ENCODE data around the gene CAPG. TPM values are rescaled to one million over a fixed set of nuclear protein-coding genes. Genes with fewer than 3 reads are reported as not detected.

The CAPG gene, protein sequence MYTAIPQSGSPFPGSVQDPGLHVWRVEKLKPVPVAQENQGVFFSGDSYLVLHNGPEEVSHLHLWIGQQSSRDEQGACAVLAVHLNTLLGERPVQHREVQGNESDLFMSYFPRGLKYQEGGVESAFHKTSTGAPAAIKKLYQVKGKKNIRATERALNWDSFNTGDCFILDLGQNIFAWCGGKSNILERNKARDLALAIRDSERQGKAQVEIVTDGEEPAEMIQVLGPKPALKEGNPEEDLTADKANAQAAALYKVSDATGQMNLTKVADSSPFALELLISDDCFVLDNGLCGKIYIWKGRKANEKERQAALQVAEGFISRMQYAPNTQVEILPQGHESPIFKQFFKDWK
- 358 and 441 TPM in 2 replicates for total RNA-seq

DNA sequence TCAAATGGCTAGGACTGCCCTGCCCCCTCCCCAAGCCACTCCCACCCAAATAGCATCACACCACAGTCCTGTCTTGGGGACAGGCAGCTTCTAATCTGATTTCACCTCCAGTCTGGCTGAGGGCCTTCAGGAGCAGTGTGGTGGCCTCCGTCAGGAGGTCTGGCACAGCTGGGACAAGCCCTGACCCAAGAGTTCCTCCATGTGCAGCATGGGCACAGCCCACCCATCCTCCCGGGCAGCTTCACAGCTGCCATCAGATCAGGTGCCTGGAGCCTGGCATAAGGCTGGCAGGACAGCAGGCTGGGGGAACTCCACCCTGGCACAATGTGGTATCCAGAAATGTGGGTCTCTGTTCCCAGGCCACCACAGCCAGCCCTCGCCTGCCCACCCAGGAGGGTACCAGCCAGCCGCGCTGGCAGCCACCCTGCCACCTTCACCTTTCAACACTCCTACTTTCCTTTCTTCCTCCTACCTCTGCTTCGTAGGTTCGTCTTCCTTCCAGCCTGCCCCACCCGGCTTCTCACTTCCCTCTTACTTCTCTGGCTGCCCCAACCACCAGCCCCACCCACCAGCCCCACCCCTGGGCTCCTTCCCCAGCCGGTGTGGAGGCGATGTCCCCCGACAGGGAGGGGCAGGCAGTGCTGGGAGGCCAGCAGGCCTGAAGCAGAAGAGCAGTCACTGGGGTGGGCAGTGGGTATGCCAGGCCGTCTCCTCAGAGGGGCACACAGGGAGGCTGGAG lies at the start of gene CAPG:
Gene CAPG, minus strand, starts transcription at position 522 of the 739 bp plus-strand sequence. CDS start 8,221 bp downstream, outside the sequence.
- TF ChIP-seq, protein P1, sequence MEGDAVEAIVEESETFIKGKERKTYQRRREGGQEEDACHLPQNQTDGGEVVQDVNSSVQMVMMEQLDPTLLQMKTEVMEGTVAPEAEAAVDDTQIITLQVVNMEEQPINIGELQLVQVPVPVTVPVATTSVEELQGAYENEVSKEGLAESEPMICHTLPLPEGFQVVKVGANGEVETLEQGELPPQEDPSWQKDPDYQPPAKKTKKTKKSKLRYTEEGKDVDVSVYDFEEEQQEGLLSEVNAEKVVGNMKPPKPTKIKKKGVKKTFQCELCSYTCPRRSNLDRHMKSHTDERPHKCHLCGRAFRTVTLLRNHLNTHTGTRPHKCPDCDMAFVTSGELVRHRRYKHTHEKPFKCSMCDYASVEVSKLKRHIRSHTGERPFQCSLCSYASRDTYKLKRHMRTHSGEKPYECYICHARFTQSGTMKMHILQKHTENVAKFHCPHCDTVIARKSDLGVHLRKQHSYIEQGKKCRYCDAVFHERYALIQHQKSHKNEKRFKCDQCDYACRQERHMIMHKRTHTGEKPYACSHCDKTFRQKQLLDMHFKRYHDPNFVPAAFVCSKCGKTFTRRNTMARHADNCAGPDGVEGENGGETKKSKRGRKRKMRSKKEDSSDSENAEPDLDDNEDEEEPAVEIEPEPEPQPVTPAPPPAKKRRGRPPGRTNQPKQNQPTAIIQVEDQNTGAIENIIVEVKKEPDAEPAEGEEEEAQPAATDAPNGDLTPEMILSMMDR (conservative IDR thresholded peaks at IDR 0.05; ENCODE audit: low read depth, low read length), result no peak
- no peak for DNase-seq (ENCODE audit: low read depth)
- peak within 1 kb of the TSS; percentile 54 for H3K4me3 ChIP-seq (ENCODE audit: low read depth, low read length)

DNA sequence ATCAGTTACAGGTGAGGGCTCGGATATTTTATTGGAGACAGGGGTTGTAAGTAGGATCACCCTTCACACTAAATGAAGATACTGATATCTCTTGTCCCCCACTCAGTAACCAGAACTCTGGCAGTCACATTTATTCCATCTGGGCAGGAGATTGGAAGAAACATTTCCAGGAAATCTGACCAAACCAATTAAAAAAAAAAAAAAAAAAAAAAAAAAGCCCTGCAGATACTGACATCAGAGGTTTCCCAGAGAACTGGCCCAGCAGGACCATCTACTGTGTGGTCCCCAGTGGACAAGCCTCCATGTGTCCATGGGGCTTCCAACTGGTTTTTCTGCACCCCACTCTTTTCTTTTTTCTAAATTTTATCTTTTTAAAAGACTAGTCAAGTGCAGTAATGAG lies 49.6 kb upstream of the CAPG start:
- DNase-seq (ENCODE audit: low read depth), result no peak
- TF ChIP-seq, protein P1 (conservative IDR thresholded peaks at IDR 0.05; ENCODE audit: low read depth, low read length), result no peak
- no peak overlapping the region for H3K4me3 ChIP-seq (ENCODE audit: low read depth, low read length)

DNA sequence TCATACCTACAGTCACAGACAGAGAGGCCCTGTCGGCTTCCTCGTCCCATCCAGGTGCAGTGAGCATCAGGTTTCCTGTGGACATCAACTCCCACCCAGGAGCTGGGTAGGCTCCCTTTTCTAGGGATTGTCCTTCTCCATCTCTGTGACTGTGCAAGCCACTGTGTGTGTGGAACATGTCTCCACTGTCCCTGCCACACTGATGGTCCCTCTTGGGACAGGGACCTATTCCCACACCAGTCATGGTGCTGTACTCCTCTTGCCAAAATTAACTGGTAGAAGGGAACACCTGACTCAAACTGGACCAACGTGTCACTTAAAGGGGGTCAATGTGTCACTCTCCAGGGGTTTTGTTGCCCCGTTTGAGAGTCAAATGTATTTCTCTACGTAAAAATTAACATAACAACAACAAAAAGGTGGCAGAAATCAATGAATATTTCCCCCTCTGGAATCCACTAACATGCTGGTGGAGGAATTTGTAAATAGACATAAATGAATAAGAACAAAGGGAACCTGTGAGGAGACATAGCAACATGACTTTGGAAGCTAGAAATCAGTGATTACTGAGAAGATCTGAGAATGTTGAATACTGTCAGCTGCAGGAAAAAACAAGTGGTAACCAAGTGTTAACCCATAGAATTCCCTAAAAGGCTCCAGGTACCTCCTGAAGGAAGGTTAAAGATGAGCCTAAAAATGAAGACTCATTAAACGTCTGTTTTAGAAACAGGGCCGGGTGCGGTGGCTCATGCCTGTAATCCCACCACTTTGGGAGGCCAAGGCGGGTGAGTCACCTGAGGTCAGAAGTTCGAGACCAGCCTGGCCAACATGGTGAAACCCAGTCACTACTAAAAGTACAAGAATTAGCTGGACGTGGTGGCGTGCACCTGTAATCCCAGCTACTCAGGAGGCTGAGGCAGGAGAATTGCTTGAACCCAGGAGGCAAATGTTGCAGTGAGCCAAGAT lies 48.7 kb upstream of the CAPG start:
- no peak overlapping the region for H3K4me3 ChIP-seq (ENCODE audit: low read depth, low read length)
- no peak for DNase-seq (ENCODE audit: low read depth)
- TF ChIP-seq, protein P1 (conservative IDR thresholded peaks at IDR 0.05; ENCODE audit: low read depth, low read length), result no peak

DNA sequence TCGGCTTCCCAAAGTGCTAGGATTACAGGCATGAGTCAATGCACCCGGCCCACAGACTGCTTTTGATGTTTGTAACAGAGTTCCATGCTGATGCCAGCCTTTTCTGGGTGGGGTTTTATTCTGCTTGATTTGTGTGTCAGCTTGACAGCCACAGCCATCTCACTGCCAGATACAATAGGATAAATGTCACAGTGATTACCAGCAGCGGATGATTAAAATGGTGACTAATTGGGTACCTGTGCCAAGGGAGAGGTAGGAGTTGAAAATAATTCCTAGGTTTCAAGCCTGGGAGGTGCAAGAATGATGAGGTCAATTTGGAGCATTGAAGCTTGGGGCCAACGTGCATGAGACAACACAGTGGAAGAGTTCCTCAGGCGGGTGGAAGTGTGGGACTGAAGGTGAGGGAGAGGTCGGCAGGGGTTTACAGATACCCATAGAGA lies 47.7 kb upstream of the CAPG start:
- TF ChIP-seq, protein P1 (conservative IDR thresholded peaks at IDR 0.05; ENCODE audit: low read depth, low read length), result no peak
- no peak overlapping the region for H3K4me3 ChIP-seq (ENCODE audit: low read depth, low read length)
- no peak for DNase-seq (ENCODE audit: low read depth)

DNA sequence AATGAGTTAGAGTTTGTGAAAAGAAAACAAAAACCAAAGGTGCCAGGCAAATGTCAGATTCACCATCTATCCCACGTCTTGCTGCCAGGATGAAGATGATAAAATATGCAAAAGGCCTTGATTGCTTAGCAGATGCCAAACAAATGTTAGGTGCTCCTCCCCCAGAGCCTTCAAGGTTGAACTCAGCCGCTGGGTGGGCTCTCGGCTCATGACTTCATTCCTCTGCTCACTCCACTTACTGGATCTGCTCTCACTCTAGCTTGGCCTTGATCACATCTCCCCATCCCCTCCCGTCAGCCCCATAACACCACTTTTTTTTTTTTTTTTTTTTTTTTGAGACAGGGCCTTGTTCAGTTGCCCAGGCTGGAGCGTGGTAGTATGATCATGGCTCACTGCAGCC lies 46.9 kb upstream of the CAPG start:
- DNase-seq (ENCODE audit: low read depth), result no peak
- H3K4me3 ChIP-seq (ENCODE audit: low read depth, low read length), result no peak overlapping the region
- TF ChIP-seq, protein P1 (conservative IDR thresholded peaks at IDR 0.05; ENCODE audit: low read depth, low read length), result no peak

DNA sequence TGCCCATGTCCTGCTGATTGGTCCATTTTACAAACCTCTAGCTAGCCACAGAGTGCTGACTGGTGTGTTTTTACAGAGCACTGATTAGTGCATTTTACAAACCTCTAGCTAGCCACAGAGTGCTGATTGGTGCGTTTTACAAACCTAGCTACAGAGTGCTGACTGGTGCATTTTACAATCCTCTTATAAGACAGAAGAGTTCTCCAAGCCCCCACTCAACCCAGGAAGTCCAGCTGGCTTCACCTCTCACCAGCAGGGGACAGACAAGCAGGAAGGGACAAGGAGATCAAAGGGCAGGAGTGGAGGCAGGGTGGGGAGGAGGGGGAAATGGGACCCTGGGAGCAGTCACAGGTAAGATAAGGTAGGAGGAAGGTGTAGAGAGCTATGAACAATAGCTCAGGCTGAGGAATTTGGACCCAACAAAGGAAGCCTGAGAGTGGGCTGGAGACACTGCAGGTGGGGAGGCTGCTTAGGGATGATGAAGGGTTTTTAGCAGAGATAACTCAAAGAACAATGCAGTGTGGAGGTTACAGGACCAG lies 45.5 kb upstream of the CAPG start:
- no peak overlapping the region for H3K4me3 ChIP-seq (ENCODE audit: low read depth, low read length)
- no peak for DNase-seq (ENCODE audit: low read depth)
- TF ChIP-seq, protein P1 (conservative IDR thresholded peaks at IDR 0.05; ENCODE audit: low read depth, low read length), result no peak
